HG02973 (cell line): Measurements from ENCODE around the gene SOS1.
"Not testable (repeated sequence)": the region's sequence is repeated elsewhere in the genome, so short reads cannot be mapped to it uniquely, and the experiment has no call there.

Experiments used
- ATAC-seq: cut with Tn5 transposase; IDR thresholded peaks from one replicate; pipeline ENCODE4 v1.9.1; 2021; ENCODE audit warnings: moderate library complexity; ENCODE audit not compliant: unreplicated experiment

Gene SOS1

GRCh38 chr2:39139511-39140237, 18.8 kb upstream of the SOS1 start:
- no peak for ATAC-seq

GRCh38 chr2:39138837-39139211, 18.0 kb upstream of the SOS1 start:
- ATAC-seq, result no peak

- ATAC-seq, result not testable (repeated sequence)
Observed at GRCh38 chr2:39138187-39138836, 17.5 kb upstream of the SOS1 start.

- no peak for ATAC-seq
Observed at GRCh38 chr2:39136799-39137198, 15.9 kb upstream of the SOS1 start.

- no peak for ATAC-seq
Observed at GRCh38 chr2:39135690-39136259, 14.9 kb upstream of the SOS1 start.

GRCh38 chr2:39133215-39133851, 12.5 kb upstream of the SOS1 start:
- no peak for ATAC-seq

- ATAC-seq, result peak; percentile 52
Observed at GRCh38 chr2:39128919-39129391, 8.1 kb upstream of the SOS1 start.

- peak; percentile 29 for ATAC-seq
Observed at GRCh38 chr2:39127973-39128372, 7.1 kb upstream of the SOS1 start.

- no peak for ATAC-seq
Observed at GRCh38 chr2:39124746-39125057, 3.9 kb upstream of the SOS1 start.

GRCh38 chr2:39124000-39124745, 3.3 kb upstream of the SOS1 start:
- ATAC-seq, result peak; percentile 55

- ATAC-seq, result no peak
Observed at GRCh38 chr2:39123436-39123999, 2.7 kb upstream of the SOS1 start.

GRCh38 chr2:39121523-39122063, 742 bp upstream of the SOS1 start:
- no peak for ATAC-seq

- no peak for ATAC-seq
Observed at GRCh38 chr2:39120521-39120770, 405 bp downstream of the SOS1 start.

GRCh38 chr2:39119732-39120520, 925 bp downstream of the SOS1 start:
- ATAC-seq, result peak; percentile 34

GRCh38 chr2:39118786-39119499, 1.9 kb downstream of the SOS1 start:
- no peak for ATAC-seq

GRCh38 chr2:39115556-39115955, 5.3 kb downstream of the SOS1 start:
- ATAC-seq, result no peak

GRCh38 chr2:39114771-39115170, 6.1 kb downstream of the SOS1 start:
- ATAC-seq, result no peak

GRCh38 chr2:39109537-39109936, 11.3 kb downstream of the SOS1 start:
- no peak for ATAC-seq

- ATAC-seq, result no peak
Observed at GRCh38 chr2:39108377-39108776, 12.5 kb downstream of the SOS1 start.
